Panc1 (cell line): ENCODE results near the gene PBXIP1.

Source experiments
- CTCF ChIP-seq: fragments of 450-650 bp; IDR thresholded peaks from 2 replicates; pipeline ENCODE4 v1.5.1; 2017; ENCODE audit warnings: mild to moderate bottlenecking
- POLR2AphosphoS5 ChIP-seq: IDR thresholded peaks from 2 replicates; pipeline ENCODE4 v1.6.1; 2012; ENCODE audit warnings: mild to moderate bottlenecking, low read depth, low read length, moderate library complexity
- REST ChIP-seq, 2 experiments: IDR thresholded peaks; 2 replicates each; pipeline ENCODE4 v1.6.1; 2011 to 2012; ENCODE audit warnings: low read depth in 2 of 2, control low read depth in 1 of 2, low read length in 1 of 2, mild to moderate bottlenecking in 1 of 2, moderate library complexity in 1 of 2; ENCODE audit not compliant: insufficient read depth in 1 of 2
- TCF7L2 ChIP-seq: IDR thresholded peaks from 2 replicates; pipeline ENCODE4 v1.6.1; 2011; ENCODE audit warnings: mild to moderate bottlenecking, low read depth, low read length, inconsistent platforms

DNA sequence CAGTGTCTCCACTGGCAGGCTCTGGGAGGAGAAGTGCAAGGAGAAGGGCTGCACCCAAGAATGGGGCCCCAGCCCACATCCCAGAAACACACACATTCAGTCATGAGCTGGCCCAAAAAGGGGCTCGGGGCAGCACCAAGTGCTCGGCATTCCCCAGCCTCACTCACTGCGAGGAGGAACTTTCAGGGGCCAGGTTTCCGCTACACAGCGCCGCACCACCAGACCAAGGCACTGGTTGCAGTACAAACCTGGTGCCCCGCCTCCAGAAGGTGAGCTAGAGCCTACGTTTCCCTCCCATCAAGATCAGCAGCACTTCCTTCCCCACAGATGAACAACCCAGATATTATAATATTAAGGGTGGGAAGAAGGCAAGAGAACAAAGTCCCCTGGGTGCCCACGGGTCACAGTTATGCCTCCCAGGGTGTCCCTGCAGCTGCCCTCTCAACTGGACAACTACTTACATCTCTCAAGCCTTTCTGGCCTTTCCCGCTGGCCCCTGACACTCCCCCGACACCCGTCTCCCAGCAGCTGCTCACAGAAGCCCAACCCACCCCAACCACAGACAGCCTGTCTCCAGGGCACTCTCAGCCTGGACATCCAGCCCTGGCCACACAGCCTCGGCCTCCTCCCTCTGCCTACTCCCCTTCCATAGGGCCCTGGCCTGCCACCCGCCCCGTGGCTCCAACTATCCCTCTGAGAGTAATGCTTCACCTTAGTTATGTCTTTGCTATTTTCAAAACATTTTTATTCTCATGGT lies 3.8 kb downstream of the PBXIP1 start:
- no peak for TF ChIP-seq CTCF
- no peak for TF ChIP-seq POLR2AphosphoS5
- TF ChIP-seq REST (IDR thresholded peaks at IDR 0.05; ENCODE audit: insufficient read depth in 1 of 2, low read depth in 2 of 2, low read length in 1 of 2): no peak
- no peak for TF ChIP-seq TCF7L2
